GM20431 (cell line): Measurements from ENCODE around the gene SEMA4F.

ENCODE experiments used
- in situ Hi-C: fragments of 300-500 bp; cut with MseI, MboI; formaldehyde crosslinking; loops from one replicate; pipeline ENCODE4 v1.15.0; 2020; ENCODE audit warnings: low sequenced_read_pairs; ENCODE audit not compliant: unreplicated experiment

Gene SEMA4F

GRCh38 chr2:74703373-74703772 is 49.3 kb downstream of the SEMA4F start:
- in situ Hi-C loops = no loop called here

DNA sequence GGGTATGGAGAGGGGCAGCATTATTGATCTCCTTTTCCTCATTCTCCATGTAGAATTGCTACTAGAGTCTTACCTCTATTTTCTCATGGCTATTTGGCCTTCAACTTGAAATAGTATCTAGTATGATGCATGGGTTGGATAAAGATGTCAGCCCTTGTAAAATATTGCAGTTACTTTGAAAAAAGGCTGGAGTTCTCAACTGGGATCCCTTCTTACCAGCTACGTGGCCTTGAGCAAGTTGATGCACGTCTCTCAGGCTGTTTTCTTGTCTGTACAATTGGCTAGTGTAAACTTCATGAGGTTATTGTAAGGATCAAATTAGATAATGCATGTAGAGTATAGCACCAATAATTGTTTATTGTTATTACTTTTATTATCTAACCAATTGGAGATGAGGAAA is 50.2 kb downstream of the SEMA4F start:
- in situ Hi-C loops = no loop called here

DNA sequence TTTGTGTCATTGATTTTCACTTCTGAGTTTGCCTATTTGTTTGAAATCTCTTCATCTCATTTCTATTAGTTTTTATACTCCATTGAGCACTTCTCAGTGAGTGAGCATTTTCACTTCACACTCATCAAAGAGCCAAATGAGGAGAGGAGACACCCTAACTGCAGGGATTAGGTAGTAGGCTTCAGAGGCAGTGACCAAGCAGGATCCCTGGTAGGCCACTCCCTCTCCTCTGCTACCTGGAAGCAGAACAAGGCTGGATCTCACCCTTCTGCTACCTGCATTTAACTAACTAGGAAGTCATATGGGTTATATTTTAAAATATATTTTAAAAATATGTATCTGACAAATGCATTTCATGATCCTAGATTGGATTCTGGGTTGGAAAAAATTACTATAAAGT is 52.7 kb downstream of the SEMA4F start:
- in situ Hi-C loops = no loop called here

DNA sequence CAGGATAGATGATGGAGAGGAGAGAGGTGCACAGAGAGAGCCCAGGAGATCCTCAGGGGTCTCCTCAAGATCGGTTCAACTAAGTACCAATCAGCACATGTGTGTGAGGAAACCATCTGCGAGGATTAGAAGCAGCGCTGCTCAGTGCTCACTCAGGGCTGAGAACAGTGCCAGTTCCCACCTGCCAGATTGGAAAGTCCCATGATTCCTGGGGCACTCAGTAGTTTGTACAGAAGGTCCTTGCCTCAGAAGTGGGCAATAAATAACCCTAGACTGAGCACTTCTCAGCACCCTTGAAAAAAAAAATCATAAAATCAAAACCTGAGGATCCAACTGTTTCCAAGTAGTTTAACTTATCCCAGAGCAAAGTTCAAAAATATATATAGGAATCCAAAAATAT is 53.8 kb downstream of the SEMA4F start:
- in situ Hi-C loops = no loop called here

GRCh38 chr2:74708296-74708695 is 54.2 kb downstream of the SEMA4F start:
- in situ Hi-C loops = no loop called here

DNA sequence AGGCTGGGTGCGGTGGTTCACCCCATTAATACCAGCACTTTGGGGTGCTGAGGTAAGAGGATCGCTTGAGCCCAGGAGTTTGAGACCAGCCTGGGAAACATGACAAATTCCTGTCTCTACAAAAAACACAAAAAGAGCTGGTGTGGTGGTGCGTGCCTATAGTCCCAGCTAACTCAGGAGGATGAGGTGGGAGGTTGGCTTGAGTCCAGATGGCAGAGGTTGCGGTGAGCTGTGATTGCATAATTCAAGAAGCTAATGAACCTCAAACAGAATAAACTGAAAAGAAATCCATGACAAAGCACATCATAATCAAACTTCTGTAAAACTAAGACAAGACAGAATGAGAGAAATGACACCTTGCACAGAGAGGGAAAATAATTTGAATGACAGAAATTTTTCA is 54.8 kb downstream of the SEMA4F start:
- in situ Hi-C loops = no loop called here

- in situ Hi-C loops = loop anchor here (5.0 kb wide), 1 partner anchor 165 kb away; no protein-coding TSS in a partner anchor
Observed at GRCh38 chr2:74712223-74713053, 58.4 kb downstream of the SEMA4F start.

DNA sequence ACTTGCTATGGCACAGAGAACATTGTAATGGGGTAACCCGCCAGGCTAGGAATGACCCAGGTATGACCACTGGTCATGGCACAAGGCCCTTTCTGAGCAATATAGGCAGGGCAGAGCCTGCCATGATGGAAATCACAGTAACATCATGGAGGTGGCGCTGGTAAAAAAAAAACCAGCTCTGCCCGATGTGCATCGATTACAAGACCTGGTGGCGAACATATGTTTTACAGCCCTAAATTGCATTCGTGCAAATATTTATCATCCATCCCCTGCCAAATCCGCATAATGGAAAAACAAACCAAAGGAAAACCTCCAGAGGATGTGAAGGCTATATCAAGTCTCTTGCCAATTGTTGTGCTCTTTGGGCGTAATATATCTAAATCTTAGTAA is 60.6 kb downstream of the SEMA4F start:
- in situ Hi-C loops = loop anchor here (5.0 kb wide), 1 partner anchor 163 kb away; no protein-coding TSS in a partner anchor

GRCh38 chr2:74715081-74715791 is 61.2 kb downstream of the SEMA4F start:
- in situ Hi-C loops = no loop called here

- in situ Hi-C loops = no loop called here
Observed at GRCh38 chr2:74715880-74716279, 61.8 kb downstream of the SEMA4F start.

DNA sequence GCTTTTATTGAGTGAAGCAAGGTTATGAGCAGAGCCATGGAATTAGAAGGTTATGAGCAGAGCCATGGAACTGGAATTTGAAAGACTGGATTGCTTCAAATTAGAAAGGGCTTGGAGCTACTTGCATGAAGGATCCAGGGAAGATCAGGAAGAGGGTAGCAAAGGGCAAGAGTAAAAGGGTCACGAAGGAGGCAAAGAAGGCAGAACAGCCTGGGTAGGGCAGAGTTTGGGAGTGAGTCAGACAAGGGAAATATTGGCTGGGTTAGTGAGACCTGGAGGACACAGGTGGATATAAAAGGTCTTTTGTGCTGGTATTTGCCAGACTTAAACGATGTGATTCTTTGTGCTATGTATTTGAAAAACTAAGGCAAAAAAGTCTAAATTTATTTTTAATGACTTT is 65.0 kb downstream of the SEMA4F start:
- in situ Hi-C loops = no loop called here

GRCh38 chr2:74721316-74721715 is 67.3 kb downstream of the SEMA4F start:
- in situ Hi-C loops = no loop called here

GRCh38 chr2:74724496-74724895 is 70.4 kb downstream of the SEMA4F start:
- in situ Hi-C loops = no loop called here

- in situ Hi-C loops = no loop called here
Observed at GRCh38 chr2:74725287-74725686, 71.2 kb downstream of the SEMA4F start.

DNA sequence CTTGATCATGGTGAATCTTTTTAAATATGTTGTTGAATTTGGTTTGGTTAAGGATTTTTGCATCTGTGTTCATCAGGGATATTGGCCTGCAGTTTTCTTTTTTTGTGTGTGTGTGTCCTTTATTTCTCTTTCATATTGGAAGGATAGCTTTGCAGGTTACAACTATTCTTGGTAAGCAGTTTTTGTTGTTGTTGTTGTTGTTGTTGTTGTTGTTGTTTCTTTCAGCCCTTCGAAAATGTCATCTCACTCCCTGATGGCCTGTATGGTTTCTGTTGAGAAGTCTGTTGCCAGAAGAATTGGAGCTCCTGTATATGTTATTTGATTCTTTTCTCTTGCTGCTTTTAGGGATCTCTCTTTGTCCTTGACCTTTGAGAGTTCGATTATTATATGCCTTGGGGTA is 74.8 kb downstream of the SEMA4F start:
- in situ Hi-C loops = no loop called here

DNA sequence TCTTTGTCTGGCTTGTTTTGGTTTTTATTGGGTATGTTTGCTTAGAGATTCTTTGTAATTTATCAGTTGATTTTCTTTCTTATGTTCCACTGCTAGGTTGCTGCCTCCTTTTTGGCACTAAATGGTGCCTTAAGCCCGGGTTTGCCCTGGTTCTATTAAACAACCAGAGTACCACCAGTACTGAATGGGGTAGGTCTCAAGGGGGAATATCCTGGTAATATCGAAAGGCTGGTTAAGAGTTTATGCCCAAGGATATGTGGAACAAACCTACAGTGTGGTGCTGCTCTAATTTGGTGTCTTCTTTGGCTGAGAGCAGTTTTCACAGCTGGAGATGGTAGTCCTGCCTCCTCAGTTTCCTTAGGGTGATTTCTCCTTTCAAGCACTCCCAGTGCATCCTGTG is 76.5 kb downstream of the SEMA4F start:
- in situ Hi-C loops = no loop called here
